Measurements from ENCODE around the gene UBXN6.
A peak's percentile ranks its signal among the peaks of the same experiment; 100 is the strongest.

Gene UBXN6

DNA sequence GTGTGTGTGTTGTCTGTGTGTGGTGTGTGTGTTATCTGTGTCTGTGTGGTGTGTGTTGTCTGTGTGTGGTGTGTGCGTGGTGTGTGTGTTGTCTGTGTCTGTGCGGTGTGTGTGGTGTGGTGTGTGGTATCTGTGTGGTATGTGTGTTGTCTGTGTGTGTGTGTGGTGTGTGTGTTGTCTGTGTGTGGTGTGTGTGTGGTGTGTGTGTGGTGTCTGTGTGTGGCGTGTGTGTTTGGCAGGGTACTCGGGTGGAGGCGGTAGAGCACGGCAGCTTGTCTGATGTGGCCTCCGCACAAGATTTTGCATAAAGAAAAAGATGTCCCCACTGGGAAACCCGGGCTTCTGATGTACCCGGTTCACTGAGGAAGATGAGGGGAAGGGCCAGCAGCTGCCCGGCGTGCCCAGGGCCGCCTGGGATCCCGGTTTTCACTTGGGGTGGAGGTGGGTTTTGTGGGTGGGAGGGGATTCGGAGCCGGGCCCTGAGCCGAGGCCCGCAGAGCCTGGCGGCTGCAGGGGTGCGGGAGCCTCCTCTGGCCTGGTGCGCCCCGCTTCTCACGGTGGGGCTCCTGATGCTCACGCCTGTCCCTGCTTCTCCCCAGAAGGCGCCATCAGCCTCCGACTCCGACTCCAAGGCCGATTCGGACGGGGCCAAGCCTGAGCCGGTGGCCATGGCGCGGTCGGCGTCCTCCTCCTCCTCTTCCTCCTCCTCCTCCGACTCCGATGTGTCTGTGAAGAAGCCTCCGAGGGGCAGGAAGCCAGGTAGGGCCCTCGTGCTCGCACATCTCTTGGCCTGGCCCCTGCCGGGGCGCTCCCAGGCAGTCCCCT is 35.7 kb upstream of the UBXN6 start:
- no peak for DNase-seq

GRCh38 chr19:4492337-4493103 is 34.9 kb upstream of the UBXN6 start:
- DNase-seq = no peak

DNA sequence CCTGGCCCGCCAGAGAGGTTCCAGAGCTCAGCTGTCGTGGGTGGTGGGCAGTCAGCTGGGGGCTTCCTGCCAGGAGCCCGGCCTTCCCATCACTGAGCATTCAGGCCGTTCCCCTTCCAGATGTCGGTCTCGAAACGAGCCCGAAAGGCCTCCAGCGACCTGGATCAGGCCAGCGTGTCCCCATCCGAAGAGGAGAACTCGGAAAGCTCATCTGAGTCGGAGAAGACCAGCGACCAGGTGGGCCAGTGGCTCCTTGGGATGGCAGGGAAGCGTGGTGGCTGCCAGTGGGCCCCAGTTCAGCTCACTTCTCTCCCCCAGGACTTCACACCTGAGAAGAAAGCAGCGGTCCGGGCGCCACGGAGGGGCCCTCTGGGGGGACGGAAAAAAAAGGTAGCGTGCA is 33.9 kb upstream of the UBXN6 start:
- DNase-seq = no peak

DNA sequence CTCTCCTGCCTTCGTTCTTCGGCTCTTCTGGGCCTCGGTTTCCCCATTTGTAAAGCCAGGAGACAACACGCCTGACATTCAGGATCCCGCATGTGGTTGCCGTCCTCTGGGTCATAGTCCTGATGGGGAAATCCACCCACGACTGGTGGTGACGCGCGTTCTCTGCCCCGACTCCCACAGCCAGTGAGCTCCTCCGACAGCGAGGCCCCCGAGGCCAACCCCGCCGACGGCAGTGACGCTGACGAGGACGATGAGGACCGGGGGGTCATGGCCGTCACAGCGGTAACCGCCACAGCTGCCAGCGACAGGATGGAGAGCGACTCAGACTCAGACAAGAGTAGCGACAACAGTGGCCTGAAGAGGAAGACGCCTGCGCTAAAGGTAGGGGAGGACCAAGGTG is 30.9 kb upstream of the UBXN6 start:
- no peak for DNase-seq

GRCh38 chr19:4487572-4487971 is 30.0 kb upstream of the UBXN6 start:
- no peak for DNase-seq

GRCh38 chr19:4483385-4483784 is 25.8 kb upstream of the UBXN6 start:
- DNase-seq = no peak

DNA sequence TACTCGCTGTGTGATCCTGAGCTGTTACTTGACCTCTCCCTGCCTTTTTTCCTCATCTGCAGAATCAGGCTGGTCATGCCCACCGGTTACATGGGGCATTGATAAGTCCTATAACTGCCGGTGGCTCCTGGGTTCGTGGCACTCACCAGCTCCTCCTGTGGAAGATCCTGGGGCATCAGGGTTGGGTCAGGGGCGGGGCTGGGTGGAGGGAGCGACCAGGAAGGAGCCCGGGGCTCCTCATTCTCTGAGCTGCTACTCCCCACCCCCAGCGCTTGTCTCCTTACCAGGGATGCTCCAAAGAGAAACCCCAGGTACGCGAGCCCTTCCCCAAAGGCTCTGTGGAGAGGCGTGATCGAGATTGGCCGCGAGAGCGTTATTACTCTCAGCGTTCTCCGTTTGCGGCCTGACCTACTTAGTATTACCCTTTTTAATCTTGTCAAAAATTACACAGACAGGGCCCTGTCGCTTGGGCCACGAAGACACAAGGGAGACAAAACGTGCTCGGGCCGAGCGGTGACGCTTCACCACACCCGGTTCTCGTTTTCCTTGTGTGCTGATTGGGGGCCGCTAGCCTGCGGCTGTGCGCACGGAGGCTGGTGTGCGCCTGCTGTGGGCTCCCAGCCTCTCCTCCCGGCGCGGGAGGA is 25.2 kb upstream of the UBXN6 start:
- DNase-seq = no peak

GRCh38 chr19:4477034-4477801 is 19.6 kb upstream of the UBXN6 start:
- DNase-seq = no peak

DNA sequence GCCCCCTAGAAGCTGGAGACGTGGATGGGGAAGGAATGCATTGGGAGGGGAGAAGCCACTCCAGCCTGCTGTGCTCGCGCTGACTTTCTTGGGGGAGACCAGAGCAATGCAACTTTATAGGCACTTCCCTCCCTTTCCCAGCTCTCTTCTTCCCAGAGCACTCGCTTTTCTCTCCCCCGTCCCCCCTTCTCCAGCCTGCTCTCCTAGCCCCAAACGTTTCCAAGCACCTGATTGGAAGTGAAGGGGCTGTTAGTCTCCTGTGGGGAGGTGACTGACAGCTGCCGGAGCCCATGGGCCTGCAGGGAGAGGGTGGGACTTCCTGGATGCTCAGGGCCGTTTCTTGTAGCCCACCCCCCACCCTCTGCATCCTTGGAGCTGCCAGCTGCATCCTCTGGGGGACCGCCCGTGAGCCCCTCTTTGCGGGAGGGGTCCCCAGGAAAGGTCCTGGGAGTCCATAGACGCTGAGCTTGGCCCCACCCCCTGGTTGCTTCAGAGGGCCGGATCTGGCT is 17.0 kb upstream of the UBXN6 start:
- DNase-seq = no peak

- DNase-seq = no peak
These were observed 16.3 kb upstream of the UBXN6 start for GRCh38 chr19:4473763-4474513.

DNA sequence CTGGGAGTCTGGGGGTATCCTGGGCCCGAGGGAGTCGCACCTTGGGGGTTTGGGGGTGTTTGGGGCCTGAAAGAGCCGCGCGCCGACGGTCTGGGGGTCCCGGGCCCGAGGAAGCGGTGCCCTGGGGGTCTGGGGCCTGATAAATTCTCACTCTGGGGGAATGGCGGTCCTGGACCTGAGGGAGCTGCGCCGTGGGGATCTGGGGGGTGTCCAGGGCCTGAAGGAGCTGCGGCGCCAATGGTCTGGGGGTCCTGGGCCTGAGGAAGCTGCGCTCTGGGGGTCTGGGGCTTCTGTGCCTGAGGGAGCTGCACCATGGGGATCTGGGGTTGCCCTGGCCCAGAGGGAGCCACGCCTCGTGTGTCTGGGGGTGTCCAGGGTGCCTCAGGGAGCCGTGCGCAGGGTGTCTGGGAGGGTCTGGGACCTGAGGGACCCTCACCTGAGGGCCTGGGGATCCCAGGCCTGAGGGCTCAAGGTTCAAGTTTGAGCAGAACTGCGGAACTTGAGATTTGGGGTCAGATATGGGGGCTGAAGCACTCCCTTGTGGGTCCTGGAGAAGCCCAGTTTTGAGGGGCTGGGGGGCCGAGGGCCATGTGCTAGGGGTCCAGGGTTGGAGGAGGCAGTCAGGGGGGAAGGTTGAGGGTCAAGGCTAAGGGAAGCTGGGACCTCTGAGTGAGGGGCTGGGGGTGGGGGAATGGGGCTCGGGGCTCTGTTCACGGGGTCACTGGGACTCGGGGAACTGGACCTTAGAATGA is 15.6 kb upstream of the UBXN6 start:
- DNase-seq = no peak

GRCh38 chr19:4472174-4472974 is 14.8 kb upstream of the UBXN6 start, which contains the start of gene HDGFL2:
HDGFL2 (plus strand) TSS chr19:4472297; CDS start chr19:4472351, 54 bp downstream.
- no peak for DNase-seq

- peak; percentile 100 for DNase-seq
These were observed 14.0 kb upstream of the UBXN6 start for GRCh38 chr19:4471403-4472173.

GRCh38 chr19:4467835-4468234 is 10.2 kb upstream of the UBXN6 start:
- no peak for DNase-seq

GRCh38 chr19:4464815-4465581 is 7.4 kb upstream of the UBXN6 start:
- no peak for DNase-seq

DNA sequence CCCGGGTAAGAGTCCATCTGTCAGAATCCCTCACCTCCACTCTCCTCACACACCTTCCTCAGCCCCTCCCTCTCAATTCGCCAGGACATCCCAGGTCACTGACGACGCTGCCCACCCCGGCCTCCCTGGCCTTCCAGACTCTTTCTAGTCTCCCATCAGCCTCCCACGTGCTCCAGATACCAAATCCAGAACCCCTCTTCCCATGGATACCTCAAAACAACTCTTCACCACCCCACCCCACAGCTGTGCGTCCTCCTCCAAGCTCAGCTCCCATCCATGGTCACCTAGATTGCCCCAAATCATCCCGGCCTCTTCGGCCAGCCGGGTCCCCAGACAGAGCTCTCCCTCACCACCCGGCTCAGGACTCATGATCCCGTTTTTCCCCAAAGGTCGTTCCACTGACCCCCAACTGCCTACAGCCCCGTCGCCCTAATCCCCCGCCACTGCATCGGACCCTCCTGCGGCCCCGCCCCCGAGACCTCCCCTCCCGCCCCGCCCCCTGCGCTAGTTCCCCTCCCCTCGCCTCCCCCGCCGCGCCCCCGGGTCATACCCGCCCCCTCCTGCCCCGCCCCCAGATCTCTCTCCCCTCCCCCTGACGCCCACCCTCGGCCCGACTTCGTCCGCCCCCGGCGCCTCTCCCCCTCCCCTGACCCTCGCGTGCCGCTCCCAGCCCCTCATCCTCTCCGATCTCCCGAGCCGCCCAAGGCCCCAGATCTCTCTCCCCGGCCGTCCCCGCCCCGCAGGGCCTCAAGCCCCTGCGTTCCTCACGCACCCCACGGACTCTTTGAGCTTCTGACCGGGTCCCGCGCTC is 546 bp downstream of the UBXN6 start:
- no peak for DNase-seq

DNA sequence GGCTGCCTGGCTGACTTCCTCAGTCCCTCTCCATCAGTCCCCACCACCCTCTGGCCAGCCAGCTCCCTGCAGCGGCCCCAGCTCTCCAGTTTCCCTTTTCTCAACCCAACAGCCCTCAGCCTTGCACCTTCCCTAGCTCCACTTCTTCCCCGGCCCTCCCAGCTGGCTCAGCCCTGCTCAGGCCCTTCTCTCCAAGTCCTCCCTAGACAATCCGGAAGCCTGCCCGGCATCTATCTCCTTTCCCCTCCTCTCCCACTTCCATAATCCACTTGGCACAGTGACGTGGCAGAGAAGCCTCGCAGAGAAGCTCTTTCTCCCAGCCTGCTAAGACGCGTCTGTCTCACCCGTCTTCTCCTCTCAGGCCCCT is 1.1 kb downstream of the UBXN6 start:
- DNase-seq = peak; percentile 59

Data from MV-4-11 (cell line).